MCF 10A (cell line): ENCODE results near the gene RAI1. TPM values are rescaled to one million over a fixed set of nuclear protein-coding genes. Genes with fewer than 3 reads are reported as not detected.

Experiments used
- BruUV-seq: library from RNA; stranded (reverse); fragments of 400-500 nt; replicated peaks from 2 replicates; lab custom pipeline; 2021; lab: Mats Ljungman, UMichigan
- CTCF ChIA-PET: fragments of 300-600 bp; sonication (Branson Sonifier 250); formaldehyde crosslinking; extraction: SDS; loops from one replicate; lab custom pipeline; 2021; ENCODE audit warnings: antibody characterized with exemption, inconsistent platforms; lab: Yijun Ruan, JAX
- POLR2A ChIA-PET: fragments of 300-600, 350-650 bp; sonication (Branson Sonifier 250); formaldehyde crosslinking; extraction: SDS; loops from one replicate; lab custom pipeline; 2020; ENCODE audit warnings: antibody characterized with exemption, inconsistent platforms; lab: Yijun Ruan, JAX
- DNase-seq: peaks from one replicate; pipeline ENCODE4 v3.0.0-alpha.2; 2018; ENCODE audit not compliant: unreplicated experiment
- H3K27ac Mint-ChIP-seq: one replicate; pipeline ENCODE4 v1.8.0; 2022; ENCODE audit warnings: mild to moderate bottlenecking, low read depth, mixed read lengths; ENCODE audit not compliant: unreplicated experiment
- H3K27me3 Mint-ChIP-seq: one replicate; pipeline ENCODE4 v1.8.0; 2022; ENCODE audit warnings: mixed read lengths; ENCODE audit not compliant: insufficient read depth, unreplicated experiment
- H3K36me3 Mint-ChIP-seq: one replicate; pipeline ENCODE4 v1.8.0; 2022; ENCODE audit warnings: mild to moderate bottlenecking, moderate library complexity, mixed read lengths; ENCODE audit not compliant: insufficient read depth, unreplicated experiment
- H3K4me1 Mint-ChIP-seq: one replicate; pipeline ENCODE4 v1.8.0; 2022; ENCODE audit warnings: mixed read lengths; ENCODE audit not compliant: insufficient read depth, unreplicated experiment
- H3K4me3 Mint-ChIP-seq: one replicate; pipeline ENCODE4 v1.8.0; 2022; ENCODE audit warnings: mild to moderate bottlenecking, moderate library complexity, mixed read lengths; ENCODE audit not compliant: unreplicated experiment
- H3K9me3 Mint-ChIP-seq: one replicate; pipeline ENCODE4 v1.8.0; 2022; ENCODE audit warnings: mixed read lengths; ENCODE audit not compliant: unreplicated experiment
- intact Hi-C: fragments of 100-400 bp; cut with micrococcal nuclease; formaldehyde crosslinking; loops from 2 replicates; pipeline ENCODE4 v1.14.1; 2022
- total RNA-seq: library from RNA; stranded (reverse); gene quantifications from 2 replicates; pipeline ENCODE4 v1.2.3, GENCODE V29; 2022
- TF ChIP-seq, protein P1 (sequence below): fragments of 200-600 bp; IDR thresholded peaks from one replicate; pipeline ENCODE4 v1.8.0; 2022; ENCODE audit warnings: antibody characterized with exemption, mild to moderate bottlenecking; ENCODE audit not compliant: unreplicated experiment

RAI1 gene
- total RNA-seq, 1 experiment from 2014 or later, result 30.4 TPM

- peak overlapping the region; percentile 10 for H3K27ac Mint-ChIP-seq
- POLR2A ChIA-PET, result interaction anchor here (1.2 to 10.0 kb wide), 2 partner anchors 10 to 15 kb away, joined by 5 to 151 read pairs; partner anchors contain the start of gene SREBF1
- intact Hi-C loops, result no loop called here
Measured at GRCh38 chr17:17826342-17826713, 145.1 kb downstream of the RAI1 start.

GRCh38 chr17:17826942-17827785, 145.9 kb downstream of the RAI1 start:
- Mint-ChIP-seq H3K9me3 (no peaks in the 10 kb centered on the region), H3K27me3 (no peaks in the 10 kb centered on the region), H3K36me3 (peaks cover 10% of the 10 kb centered on the region), H3K4me3 (no peak overlapping the region), H3K4me1 (peaks cover 46% of the 10 kb centered on the region), H3K27ac (peak overlapping the region; percentile 10)
- TF ChIP-seq, protein P1, sequence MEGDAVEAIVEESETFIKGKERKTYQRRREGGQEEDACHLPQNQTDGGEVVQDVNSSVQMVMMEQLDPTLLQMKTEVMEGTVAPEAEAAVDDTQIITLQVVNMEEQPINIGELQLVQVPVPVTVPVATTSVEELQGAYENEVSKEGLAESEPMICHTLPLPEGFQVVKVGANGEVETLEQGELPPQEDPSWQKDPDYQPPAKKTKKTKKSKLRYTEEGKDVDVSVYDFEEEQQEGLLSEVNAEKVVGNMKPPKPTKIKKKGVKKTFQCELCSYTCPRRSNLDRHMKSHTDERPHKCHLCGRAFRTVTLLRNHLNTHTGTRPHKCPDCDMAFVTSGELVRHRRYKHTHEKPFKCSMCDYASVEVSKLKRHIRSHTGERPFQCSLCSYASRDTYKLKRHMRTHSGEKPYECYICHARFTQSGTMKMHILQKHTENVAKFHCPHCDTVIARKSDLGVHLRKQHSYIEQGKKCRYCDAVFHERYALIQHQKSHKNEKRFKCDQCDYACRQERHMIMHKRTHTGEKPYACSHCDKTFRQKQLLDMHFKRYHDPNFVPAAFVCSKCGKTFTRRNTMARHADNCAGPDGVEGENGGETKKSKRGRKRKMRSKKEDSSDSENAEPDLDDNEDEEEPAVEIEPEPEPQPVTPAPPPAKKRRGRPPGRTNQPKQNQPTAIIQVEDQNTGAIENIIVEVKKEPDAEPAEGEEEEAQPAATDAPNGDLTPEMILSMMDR, result no peak
- no TSS peak for BruUV-seq
- POLR2A ChIA-PET, result interaction anchor here (0.6 to 10.0 kb wide), 3 partner anchors 9 to 358 kb away, joined by 3 to 151 read pairs (median 4); partner anchors contain the start of gene SREBF1
- intact Hi-C loops, result no loop called here
- no peak for DNase-seq
- CTCF ChIA-PET, result interaction anchor here (0.6 to 1.4 kb wide), 3 partner anchors 15 to 148 kb away, joined by 3 to 4 read pairs (median 3); no protein-coding TSS in a partner anchor

More at GRCh38 chr17:17826342-17826713, 145.1 kb downstream of the RAI1 start:
- peaks cover 15% of the 10 kb centered on the region for H3K36me3 Mint-ChIP-seq
- H3K4me1 Mint-ChIP-seq, result peaks cover 50% of the 10 kb centered on the region
- H3K9me3 Mint-ChIP-seq, result no peaks in the 10 kb centered on the region
- H3K27me3 Mint-ChIP-seq, result no peaks in the 10 kb centered on the region
- CTCF ChIA-PET, result interaction anchor here (0.6 kb wide), 2 partner anchors 147 to 200 kb away, joined by 3 to 5 read pairs; no protein-coding TSS in a partner anchor
- no TSS peak for BruUV-seq
- H3K4me3 Mint-ChIP-seq, result no peak overlapping the region
- DNase-seq, result no peak
- TF ChIP-seq, protein P1, result no peak

GRCh38 chr17:17827826-17828621, 146.8 kb downstream of the RAI1 start:
- Mint-ChIP-seq H3K9me3 (no peaks in the 10 kb centered on the region), H3K36me3 (peaks cover 10% of the 10 kb centered on the region), H3K27ac (peak overlapping the region; percentile 10), H3K27me3 (no peaks in the 10 kb centered on the region), H3K4me3 (no peak overlapping the region), H3K4me1 (peaks cover 41% of the 10 kb centered on the region)
- TF ChIP-seq, protein P1, result no peak
- ChIA-PET POLR2A (interaction anchor here (0.6 to 10.0 kb wide), 5 partner anchors 8 to 357 kb away, joined by 3 to 151 read pairs (median 3); partner anchors contain the start of gene SREBF1), CTCF (interaction anchor here (0.7 to 1.4 kb wide), 4 partner anchors 16 to 91 kb away, joined by 3 to 4 read pairs (median 4); no protein-coding TSS in a partner anchor)
- intact Hi-C loops, result no loop called here
- no TSS peak for BruUV-seq
- no peak for DNase-seq
